ENCODE data around the gene ZXDC.

Gene ZXDC

DNA sequence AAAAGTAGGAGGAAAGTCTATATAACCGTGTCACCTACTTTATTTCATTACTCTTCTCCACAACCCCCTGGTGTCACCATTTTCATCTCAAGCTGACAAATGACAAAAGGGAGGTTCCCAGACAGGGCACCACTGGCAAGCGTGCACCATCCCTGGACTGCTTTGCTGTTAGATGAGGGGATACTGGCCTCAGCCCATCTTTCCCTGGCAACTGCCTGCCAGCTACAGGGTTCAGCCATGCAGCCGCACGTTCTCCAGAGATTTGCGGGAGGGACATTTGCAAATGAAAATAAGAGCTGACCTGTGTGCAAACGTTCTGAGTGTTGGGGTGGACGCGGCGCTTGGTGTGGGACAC is 41.2 kb upstream of the ZXDC start:
- no peak for DNase-seq (ENCODE audit: low spot score)
- TF ChIP-seq, protein P1, sequence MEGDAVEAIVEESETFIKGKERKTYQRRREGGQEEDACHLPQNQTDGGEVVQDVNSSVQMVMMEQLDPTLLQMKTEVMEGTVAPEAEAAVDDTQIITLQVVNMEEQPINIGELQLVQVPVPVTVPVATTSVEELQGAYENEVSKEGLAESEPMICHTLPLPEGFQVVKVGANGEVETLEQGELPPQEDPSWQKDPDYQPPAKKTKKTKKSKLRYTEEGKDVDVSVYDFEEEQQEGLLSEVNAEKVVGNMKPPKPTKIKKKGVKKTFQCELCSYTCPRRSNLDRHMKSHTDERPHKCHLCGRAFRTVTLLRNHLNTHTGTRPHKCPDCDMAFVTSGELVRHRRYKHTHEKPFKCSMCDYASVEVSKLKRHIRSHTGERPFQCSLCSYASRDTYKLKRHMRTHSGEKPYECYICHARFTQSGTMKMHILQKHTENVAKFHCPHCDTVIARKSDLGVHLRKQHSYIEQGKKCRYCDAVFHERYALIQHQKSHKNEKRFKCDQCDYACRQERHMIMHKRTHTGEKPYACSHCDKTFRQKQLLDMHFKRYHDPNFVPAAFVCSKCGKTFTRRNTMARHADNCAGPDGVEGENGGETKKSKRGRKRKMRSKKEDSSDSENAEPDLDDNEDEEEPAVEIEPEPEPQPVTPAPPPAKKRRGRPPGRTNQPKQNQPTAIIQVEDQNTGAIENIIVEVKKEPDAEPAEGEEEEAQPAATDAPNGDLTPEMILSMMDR (IDR thresholded peaks at IDR 0.05; ENCODE audit: borderline replicate concordance, control extremely low read depth, extremely low read depth, insufficient read depth, missing control alignments): no peak
- in situ Hi-C loops (cut with MboI; ENCODE audit: low sequenced_read_pairs, unreplicated experiment): no loop called here

DNA sequence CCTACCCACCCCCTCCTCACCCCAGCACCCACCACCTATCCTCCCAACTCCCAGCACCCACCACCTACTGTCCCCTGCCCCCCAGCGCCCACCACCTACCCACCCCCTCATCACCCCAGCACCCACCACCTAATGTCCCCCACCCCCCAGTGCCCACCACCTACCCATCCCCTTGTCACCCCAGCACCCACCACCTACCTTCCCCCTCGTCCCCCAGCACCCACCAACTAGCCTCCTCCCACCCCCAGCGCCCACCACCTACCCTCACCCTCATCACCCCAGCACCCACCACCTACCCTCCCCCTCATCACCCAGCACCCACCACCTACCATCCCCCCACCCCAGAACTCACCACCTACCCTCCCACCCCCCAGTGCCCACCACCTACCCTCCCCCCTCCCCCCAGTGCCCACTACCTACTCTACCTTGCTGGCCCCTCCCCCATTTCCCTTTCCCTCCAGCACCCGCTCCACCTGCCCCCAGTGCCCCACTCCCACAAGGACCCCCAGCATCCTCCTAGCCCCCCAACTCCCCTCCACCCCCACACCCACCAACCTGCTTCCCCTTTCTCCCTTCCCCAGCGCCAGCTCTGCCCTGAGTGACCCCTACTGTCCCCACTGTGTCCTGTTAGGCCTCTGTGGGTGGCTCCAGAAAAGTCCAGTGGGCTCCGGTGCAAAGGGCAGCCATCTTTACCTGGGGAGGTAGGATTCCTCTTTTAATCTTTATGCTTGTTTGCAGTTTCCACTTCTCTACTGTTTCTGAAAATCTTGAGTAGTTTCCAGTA is 40.7 kb upstream of the ZXDC start:
- TF ChIP-seq, protein P1 (IDR thresholded peaks at IDR 0.05; ENCODE audit: borderline replicate concordance, control extremely low read depth, extremely low read depth, insufficient read depth, missing control alignments): no peak
- DNase-seq (ENCODE audit: low spot score): no peak
- in situ Hi-C loops (cut with MboI; ENCODE audit: low sequenced_read_pairs, unreplicated experiment): no loop called here

DNA sequence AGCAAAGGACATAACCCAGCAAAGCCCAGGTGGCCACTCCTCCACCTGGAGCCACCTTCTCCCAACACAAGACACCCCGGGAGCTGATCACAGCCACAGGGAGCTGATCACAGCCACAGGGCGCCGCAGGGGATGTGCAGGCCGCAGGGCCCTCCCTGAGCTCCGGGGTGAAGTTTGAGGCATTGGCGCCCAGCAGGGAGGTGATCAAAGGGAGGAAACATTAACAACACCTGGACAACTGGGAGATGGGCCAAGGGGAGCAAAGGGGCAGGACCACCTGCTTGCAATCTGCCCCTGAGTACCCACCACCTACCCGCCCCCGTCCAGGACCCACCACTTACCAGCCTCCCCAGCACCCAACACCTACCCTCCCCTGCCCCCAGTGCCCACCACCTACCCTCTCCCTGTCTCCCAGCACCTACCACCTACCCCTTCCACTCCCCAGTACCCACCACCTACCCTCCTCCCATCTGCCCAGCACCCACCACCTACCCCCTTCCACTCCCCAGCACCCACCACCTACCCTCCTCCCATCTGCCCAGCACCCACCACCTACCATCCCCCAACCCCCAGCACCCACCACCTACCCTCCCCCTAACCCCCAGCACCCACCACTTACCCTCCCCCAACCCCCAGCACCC is 39.5 kb upstream of the ZXDC start:
- no peak for DNase-seq (ENCODE audit: low spot score)
- in situ Hi-C loops (cut with MboI; ENCODE audit: low sequenced_read_pairs, unreplicated experiment): no loop called here

DNA sequence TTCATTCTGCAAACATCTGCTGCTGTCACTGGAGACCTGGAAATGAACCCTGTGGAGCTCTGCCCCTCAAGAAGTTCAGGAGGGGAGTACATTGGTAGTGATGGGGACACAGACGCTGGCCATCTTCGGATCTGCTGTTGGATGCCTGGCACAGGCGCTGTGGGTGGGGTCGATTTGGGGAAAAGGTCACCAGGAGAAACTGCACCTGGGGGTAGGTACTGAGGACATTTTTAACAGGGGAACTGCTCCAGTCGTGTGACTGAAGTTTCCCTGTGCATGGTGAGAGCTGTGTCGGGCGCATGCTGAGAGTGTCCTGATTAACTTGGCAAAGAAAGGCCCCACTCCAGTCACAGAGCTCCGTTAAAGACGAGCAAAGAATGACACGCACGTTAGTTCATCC is 38.5 kb upstream of the ZXDC start:
- in situ Hi-C loops (cut with MboI; ENCODE audit: low sequenced_read_pairs, unreplicated experiment): no loop called here
- DNase-seq (ENCODE audit: low spot score): no peak
- TF ChIP-seq, protein P1 (IDR thresholded peaks at IDR 0.05; ENCODE audit: borderline replicate concordance, control extremely low read depth, extremely low read depth, insufficient read depth, missing control alignments): no peak

More for the DNA sequence above, 39.5 kb upstream of the ZXDC start:
- TF ChIP-seq, protein P1 (IDR thresholded peaks at IDR 0.05; ENCODE audit: borderline replicate concordance, control extremely low read depth, extremely low read depth, insufficient read depth, missing control alignments): no peak

DNA sequence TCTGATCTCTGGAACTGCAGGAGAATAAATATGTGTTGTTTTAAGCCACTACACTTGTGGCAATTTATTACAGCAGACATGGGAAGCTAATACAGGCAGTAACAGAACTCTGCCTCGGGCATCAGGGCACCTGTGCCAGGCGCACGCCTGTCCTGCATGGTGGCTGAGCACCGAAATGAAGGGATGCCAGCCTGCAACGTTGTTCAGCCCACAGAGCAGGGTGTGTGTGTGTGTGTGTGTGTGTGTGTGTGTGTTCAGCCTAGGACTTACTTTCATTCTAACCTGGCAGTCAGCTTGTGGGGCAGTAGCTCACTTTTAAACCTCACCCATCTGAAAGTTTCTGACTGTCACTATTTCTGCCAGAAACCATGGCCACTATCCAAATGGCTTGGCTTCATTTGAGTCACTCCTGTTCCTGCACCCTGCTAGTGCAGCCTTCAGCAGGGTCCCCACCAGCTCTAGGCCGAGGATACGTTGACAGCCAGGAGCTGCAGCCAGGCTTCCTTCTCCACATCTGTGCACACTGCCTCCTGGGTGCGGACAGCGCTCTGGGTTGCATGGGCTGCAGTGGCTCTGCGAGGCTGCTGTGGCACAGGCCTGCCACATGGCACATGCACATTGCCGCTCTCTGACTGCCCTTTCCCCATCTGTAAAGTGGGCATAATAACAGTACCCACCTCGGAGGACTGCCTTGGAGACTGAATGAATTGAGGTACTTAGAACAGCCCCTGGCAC is 37.4 kb upstream of the ZXDC start:
- in situ Hi-C loops (cut with MboI; ENCODE audit: low sequenced_read_pairs, unreplicated experiment): no loop called here

DNA sequence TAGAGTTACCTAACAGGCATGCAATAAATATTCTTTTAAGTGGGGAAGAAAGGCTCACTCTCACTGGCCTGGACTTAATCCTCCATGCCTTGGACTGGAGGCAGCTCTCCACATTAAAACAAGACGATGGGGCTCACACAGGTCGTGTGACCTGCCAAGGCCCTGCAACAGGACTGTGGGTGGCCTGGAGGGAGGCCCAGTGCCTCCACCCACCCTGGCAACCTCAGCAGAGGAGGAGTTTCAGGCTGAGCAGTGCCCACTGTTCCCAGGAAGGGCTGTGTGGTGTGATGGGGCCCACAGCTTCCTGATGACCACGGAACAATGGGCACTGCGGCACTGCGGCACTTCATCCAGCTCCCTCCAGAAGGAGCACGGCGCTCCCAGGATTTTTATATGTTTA is 36.3 kb upstream of the ZXDC start:
- DNase-seq (ENCODE audit: low spot score): no peak
- in situ Hi-C loops (cut with MboI; ENCODE audit: low sequenced_read_pairs, unreplicated experiment): no loop called here
- TF ChIP-seq, protein P1 (IDR thresholded peaks at IDR 0.05; ENCODE audit: borderline replicate concordance, control extremely low read depth, extremely low read depth, insufficient read depth, missing control alignments): no peak

More for the DNA sequence above, 37.4 kb upstream of the ZXDC start:
- TF ChIP-seq, protein P1 (IDR thresholded peaks at IDR 0.05; ENCODE audit: borderline replicate concordance, control extremely low read depth, extremely low read depth, insufficient read depth, missing control alignments): no peak
- no peak for DNase-seq (ENCODE audit: low spot score)
